Keratinocyte (primary cell): Measurements from ENCODE around the gene SPINK13. TPM values are rescaled to one million over a fixed set of nuclear protein-coding genes. Genes with fewer than 3 reads are reported as not detected.
"Not testable (repeated sequence)": the region's sequence is repeated elsewhere in the genome, so short reads cannot be mapped to it uniquely, and the experiment has no call there.

Source experiments
- DNase-seq: peaks from one replicate; pipeline ENCODE4 v3.0.0-alpha.2; 2011; ENCODE audit warnings: low read depth, missing footprints, low spot score
- FAIRE-seq: peaks from 2 replicates; lab custom pipeline; 2011; peaks lifted over from hg19 to GRCh38; lab: Jason Lieb, UNC
- H2AFZ ChIP-seq: 2 replicates; pipeline ENCODE4 v1.6.0; 2012; ENCODE audit warnings: low read length, control low read depth, inconsistent platforms; ENCODE audit not compliant: control insufficient read depth
- H3K27ac ChIP-seq: 2 replicates; pipeline ENCODE4 v1.5.1; 2011; ENCODE audit warnings: low read length; ENCODE audit not compliant: control insufficient read depth, insufficient read depth
- H3K27me3 ChIP-seq: 3 replicates; pipeline ENCODE4 v1.6.0; 2011; ENCODE audit warnings: low read length; ENCODE audit not compliant: control insufficient read depth, insufficient read depth; ENCODE audit errors: extremely low read depth
- H3K36me3 ChIP-seq, 2 experiments: 2 replicates in 1 of 2; 3 replicates in 1 of 2; pipeline ENCODE4 v1.5.1; 2011; ENCODE audit warnings: low read length in 2 of 2, mild to moderate bottlenecking in 1 of 2; ENCODE audit not compliant: control insufficient read depth in 2 of 2, insufficient read depth in 2 of 2; ENCODE audit errors: extremely low read depth in 1 of 2
- H3K4me1 ChIP-seq: 3 replicates; pipeline ENCODE4 v1.5.1; 2011; ENCODE audit warnings: low read length; ENCODE audit not compliant: control insufficient read depth, insufficient read depth; ENCODE audit errors: extremely low read depth
- H3K4me2 ChIP-seq: 3 replicates; pipeline ENCODE4 v1.6.0; 2011; ENCODE audit warnings: low read depth, low read length; ENCODE audit not compliant: control insufficient read depth, insufficient read depth; ENCODE audit errors: extremely low read depth
- H3K4me3 ChIP-seq, 3 experiments: fragments of 200-600 bp in 1 of 3; sonication (generic) in 1 of 3; 2 replicates in 2 of 3; 3 replicates in 1 of 3; pipeline ENCODE4 v1.5.1; 2011 to 2016; ENCODE audit warnings: low read length in 3 of 3, mild to moderate bottlenecking in 3 of 3, control low read depth in 2 of 3, inconsistent platforms in 1 of 3, low read depth in 1 of 3, mixed read lengths in 1 of 3, mixed run types in 1 of 3, moderate library complexity in 1 of 3; ENCODE audit not compliant: control insufficient read depth in 2 of 3, insufficient read depth in 2 of 3; ENCODE audit errors: extremely low read depth in 1 of 3
- H3K79me2 ChIP-seq: 2 replicates; pipeline ENCODE4 v1.6.0; 2012; ENCODE audit warnings: low read length; ENCODE audit not compliant: control insufficient read depth, insufficient read depth
- H3K9ac ChIP-seq: 3 replicates; pipeline ENCODE4 v1.6.0; 2011; ENCODE audit warnings: low read length; ENCODE audit not compliant: control insufficient read depth, insufficient read depth; ENCODE audit errors: extremely low read depth
- H3K9me1 ChIP-seq: 3 replicates; pipeline ENCODE4 v1.6.0; 2011; ENCODE audit warnings: low read length; ENCODE audit not compliant: control insufficient read depth, insufficient read depth; ENCODE audit errors: extremely low read depth
- H3K9me3 ChIP-seq: 2 replicates; pipeline ENCODE4 v1.5.1; 2012; ENCODE audit warnings: low read depth, low read length; ENCODE audit not compliant: control insufficient read depth
- H4K20me1 ChIP-seq: 3 replicates; pipeline ENCODE4 v1.6.0; 2011; ENCODE audit warnings: low read length; ENCODE audit not compliant: control insufficient read depth, insufficient read depth; ENCODE audit errors: extremely low read depth
- EZH2 ChIP-seq: IDR thresholded peaks from one replicate; pipeline ENCODE4 v1.6.1; 2012; ENCODE audit warnings: inconsistent platforms, mild to moderate bottlenecking, low read length, moderate library complexity
- dilution Hi-C: fragments of 300-500 bp; cut with MboI; formaldehyde crosslinking; loops from one replicate; pipeline ENCODE4 v1.7.0; 2020; ENCODE audit warnings: low sequenced_read_pairs; ENCODE audit not compliant: extremely low pct_ligation_motif_present
- polyA plus RNA-seq, 5 experiments: library from polyadenylated mRNA; depleted of rRNA in 3 of 5; stranded (reverse) in 3 of 5; stranded (forward) in 1 of 5; unstranded in 1 of 5; fragments of >200 nt; gene quantifications; 1 replicate in 1 of 5; 2 replicates in 3 of 5; 3 replicates in 1 of 5; pipeline versions ENCODE4 v1.2.1 to v1.2.3, GENCODE V29; 2011 to 2012; ENCODE audit warnings: missing spikeins in 2 of 5, low read depth in 1 of 5, low replicate concordance in 1 of 5

SPINK13 gene
- polyA plus RNA-seq, 1 donor (not counting 4 experiments of a cell fraction or from before 2014, with no cell fraction given): not detected

GRCh38 chr5:148267962-148268361, 632 bp upstream of the SPINK13 start:
- no peak overlapping the region for H3K9ac ChIP-seq
- H3K4me2 ChIP-seq: no peak overlapping the region
- H3K79me2 ChIP-seq: no peaks in the 10 kb centered on the region
- dilution Hi-C loops: no loop called here
- H3K27me3 ChIP-seq: no peaks in the 10 kb centered on the region
- H3K9me3 ChIP-seq: no peaks in the 10 kb centered on the region
- no peak overlapping the region for H2AFZ ChIP-seq
- no peaks in the 10 kb centered on the region for H3K9me1 ChIP-seq
- no peaks in the 10 kb centered on the region for H4K20me1 ChIP-seq
- no peak overlapping the region for H3K4me3 ChIP-seq
- FAIRE-seq (no peak), DNase-seq (no peak)
- no peaks in the 10 kb centered on the region for H3K4me1 ChIP-seq
- H3K27ac ChIP-seq: no peak overlapping the region
- TF ChIP-seq EZH2: no peak
- no peaks in the 10 kb centered on the region for H3K36me3 ChIP-seq

GRCh38 chr5:148275129-148275528, 6.5 kb downstream of the SPINK13 start:
- DNase-seq, H3K9me3 ChIP-seq, H2AFZ ChIP-seq, H3K27me3 ChIP-seq, dilution Hi-C loops, H3K4me2 ChIP-seq, H3K9me1 ChIP-seq, H3K4me1 ChIP-seq, H3K9ac ChIP-seq, FAIRE-seq, H3K27ac ChIP-seq, H4K20me1 ChIP-seq, H3K36me3 ChIP-seq, H3K79me2 ChIP-seq, H3K4me3 ChIP-seq: not testable (repeated sequence)

GRCh38 chr5:148280893-148281292, 12.3 kb downstream of the SPINK13 start:
- H4K20me1 ChIP-seq, H3K4me1 ChIP-seq, DNase-seq, H2AFZ ChIP-seq, H3K9me3 ChIP-seq, H3K27me3 ChIP-seq, H3K9ac ChIP-seq, H3K4me3 ChIP-seq, H3K4me2 ChIP-seq, H3K9me1 ChIP-seq, FAIRE-seq, H3K36me3 ChIP-seq, dilution Hi-C loops, H3K27ac ChIP-seq, H3K79me2 ChIP-seq: not testable (repeated sequence)

- H3K9me1 ChIP-seq, DNase-seq, H3K36me3 ChIP-seq, FAIRE-seq, H2AFZ ChIP-seq, dilution Hi-C loops, H3K9ac ChIP-seq, H3K4me3 ChIP-seq, H3K79me2 ChIP-seq, H3K27me3 ChIP-seq, H4K20me1 ChIP-seq, H3K4me2 ChIP-seq, H3K4me1 ChIP-seq, H3K9me3 ChIP-seq, H3K27ac ChIP-seq: not testable (repeated sequence)
These were observed 12.7 kb downstream of the SPINK13 start for GRCh38 chr5:148281336-148281735.
